GM12892 (cell line): ENCODE data around the gene MED26.

Experiments used
- POLR2A ChIP-seq: IDR thresholded peaks from 2 replicates; pipeline ENCODE4 v1.6.1; 2011; ENCODE audit warnings: low read depth, low read length, control low read depth
- TAF1 ChIP-seq: IDR thresholded peaks from 2 replicates; pipeline ENCODE4 v1.6.1; 2011; ENCODE audit warnings: low read depth, mild to moderate bottlenecking, control low read depth, low read length, borderline replicate concordance

- no peak for TF ChIP-seq POLR2A
- no peak for TF ChIP-seq TAF1
Observed at GRCh38 chr19:16626796-16627192, 1.2 kb downstream of the MED26 start.
